Panc1 (cell line): ENCODE data around the gene OPRD1.

ENCODE experiments used
- CTCF ChIP-seq: fragments of 450-650 bp; IDR thresholded peaks from 2 replicates; pipeline ENCODE4 v1.5.1; 2017; ENCODE audit warnings: mild to moderate bottlenecking
- POLR2AphosphoS5 ChIP-seq: IDR thresholded peaks from 2 replicates; pipeline ENCODE4 v1.6.1; 2012; ENCODE audit warnings: mild to moderate bottlenecking, low read depth, low read length, moderate library complexity

GRCh38 chr1:28813931-28814465 is 2.0 kb downstream of the OPRD1 start:
- TF ChIP-seq CTCF (no peak), POLR2AphosphoS5 (no peak)
